Endothelial cell (in vitro differentiated cells): ENCODE results near the gene STK32A. TPM values are rescaled to one million over a fixed set of nuclear protein-coding genes. Genes with fewer than 3 reads are reported as not detected.

Experiments used
- DNase-seq: peaks from one replicate; pipeline ENCODE4 v3.0.0; 2021; ENCODE audit warnings: low spot score
- H3K27ac Mint-ChIP-seq: one replicate; pipeline ENCODE4 v1.8.0; 2021; ENCODE audit warnings: mixed read lengths, inconsistent platforms; ENCODE audit not compliant: unreplicated experiment
- H3K27me3 Mint-ChIP-seq: one replicate; pipeline ENCODE4 v1.8.0; 2021; ENCODE audit warnings: mild to moderate bottlenecking, moderate library complexity, mixed read lengths, inconsistent platforms; ENCODE audit not compliant: unreplicated experiment
- H3K36me3 Mint-ChIP-seq: one replicate; pipeline ENCODE4 v1.8.0; 2021; ENCODE audit warnings: mild to moderate bottlenecking, low read depth, mixed read lengths, inconsistent platforms; ENCODE audit not compliant: unreplicated experiment
- H3K4me1 Mint-ChIP-seq: one replicate; pipeline ENCODE4 v1.8.0; 2021; ENCODE audit warnings: mild to moderate bottlenecking, mixed read lengths, inconsistent platforms; ENCODE audit not compliant: unreplicated experiment
- H3K4me3 Mint-ChIP-seq: one replicate; pipeline ENCODE4 v1.8.0; 2021; ENCODE audit warnings: mild to moderate bottlenecking, mixed read lengths, inconsistent platforms; ENCODE audit not compliant: unreplicated experiment
- H3K9me3 Mint-ChIP-seq: one replicate; pipeline ENCODE4 v1.8.0; 2021; ENCODE audit warnings: mixed read lengths, inconsistent platforms; ENCODE audit not compliant: unreplicated experiment
- total RNA-seq: library from RNA; stranded (reverse); fragmentation: NEBNext Ultra II Directional; extraction: Animal tissue kit (Norgen Biotek cat#: 25700); gene quantifications from one replicate; pipeline ENCODE4 v1.2.1, GENCODE V29; 2021; ENCODE audit not compliant: unreplicated experiment
- TF ChIP-seq, protein P1 (sequence below): fragments of 200-600 bp; sonication (generic); IDR thresholded peaks from one replicate; pipeline ENCODE4 v1.5.0; 2021; ENCODE audit warnings: antibody characterized with exemption; ENCODE audit not compliant: unreplicated experiment

Gene STK32A
- total RNA-seq, 1 donor from 2014 or later = 0.87 TPM

GRCh38 chr5:147437161-147437596 lies 202.4 kb downstream of the STK32A start:
- Mint-ChIP-seq H3K27ac (no peak overlapping the region), H3K4me1 (peaks cover 9% of the 10 kb centered on the region), H3K4me3 (no peak overlapping the region), H3K9me3 (no peaks in the 10 kb centered on the region), H3K36me3 (no peaks in the 10 kb centered on the region), H3K27me3 (no peaks in the 10 kb centered on the region)
- DNase-seq = no peak
- TF ChIP-seq, protein P1, sequence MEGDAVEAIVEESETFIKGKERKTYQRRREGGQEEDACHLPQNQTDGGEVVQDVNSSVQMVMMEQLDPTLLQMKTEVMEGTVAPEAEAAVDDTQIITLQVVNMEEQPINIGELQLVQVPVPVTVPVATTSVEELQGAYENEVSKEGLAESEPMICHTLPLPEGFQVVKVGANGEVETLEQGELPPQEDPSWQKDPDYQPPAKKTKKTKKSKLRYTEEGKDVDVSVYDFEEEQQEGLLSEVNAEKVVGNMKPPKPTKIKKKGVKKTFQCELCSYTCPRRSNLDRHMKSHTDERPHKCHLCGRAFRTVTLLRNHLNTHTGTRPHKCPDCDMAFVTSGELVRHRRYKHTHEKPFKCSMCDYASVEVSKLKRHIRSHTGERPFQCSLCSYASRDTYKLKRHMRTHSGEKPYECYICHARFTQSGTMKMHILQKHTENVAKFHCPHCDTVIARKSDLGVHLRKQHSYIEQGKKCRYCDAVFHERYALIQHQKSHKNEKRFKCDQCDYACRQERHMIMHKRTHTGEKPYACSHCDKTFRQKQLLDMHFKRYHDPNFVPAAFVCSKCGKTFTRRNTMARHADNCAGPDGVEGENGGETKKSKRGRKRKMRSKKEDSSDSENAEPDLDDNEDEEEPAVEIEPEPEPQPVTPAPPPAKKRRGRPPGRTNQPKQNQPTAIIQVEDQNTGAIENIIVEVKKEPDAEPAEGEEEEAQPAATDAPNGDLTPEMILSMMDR = no peak
